ENCODE measurements around the gene SH3RF1. TPM values are rescaled to one million over a fixed set of nuclear protein-coding genes. Genes with fewer than 3 reads are reported as not detected.

The SH3RF1 gene
- total and polyA plus RNA-seq, 2 of the 8 experiments (the other 6 are each of a cell fraction or from before 2014, with no cell fraction given): 6.9 to 15.1 TPM

GRCh38 chr4:169142391-169142790 is 128.4 kb downstream of the SH3RF1 start:
- TF ChIP-seq MAFK (IDR thresholded peaks at IDR 0.05; ENCODE audit: low read depth, low read length) (0 out of 2 replicates have a peak, but pooled peaks have one; percentile 16), CTCF (IDR thresholded peaks at IDR 0.05; ENCODE audit: control extremely low read depth in 1 of 3, insufficient read depth in 1 of 3, low read depth in 1 of 3, low read length in 3 of 3) (no peak)
- Histone ChIP-seq H3K14ac (ENCODE audit: insufficient read length) (no peak overlapping the region), H3K4me2 (ENCODE audit: insufficient read depth in 1 of 2, low read depth in 2 of 2, low read length in 2 of 2) (no peak overlapping the region), H3K4me1 (replicated peaks in 1 of 4; ENCODE audit: control insufficient read depth in 3 of 4, insufficient read depth in 4 of 4, low read length in 3 of 4) (peaks cover 0 to 5% (median 3%) of the 10 kb centered on the region in 4 experiments; a peak in 3 of 7 replicates), H3K27ac (ENCODE audit: low read depth, low read length) (no peak overlapping the region), H2BK15ac (ENCODE audit: low read length) (no peak overlapping the region), H3K4ac (replicated peaks; ENCODE audit: insufficient read length, low read depth, low read length) (no peak overlapping the region), H3K23ac (ENCODE audit: insufficient read length) (no peak overlapping the region), H3K9ac (replicated peaks in 1 of 4; ENCODE audit: extremely low read depth in 1 of 4, low read depth in 3 of 4, low read length in 3 of 4) (no peak overlapping the region), H3K4me3 (ENCODE audit: extremely low read depth in 1 of 4, insufficient read depth in 2 of 4, low read depth in 3 of 4, low read length in 4 of 4) (no peak overlapping the region), H4K91ac (replicated peaks; ENCODE audit: insufficient read length, low read length) (no peak overlapping the region), H2BK20ac (ENCODE audit: low read length) (no peak overlapping the region), H4K5ac (ENCODE audit: insufficient read length, low read depth, low read length) (no peak overlapping the region), H2AFZ (ENCODE audit: low read length) (no peak overlapping the region), H3K18ac (ENCODE audit: extremely low read depth, low read length) (no peak overlapping the region), H2BK120ac (replicated peaks; ENCODE audit: low read depth, low read length) (no peak overlapping the region), H2BK5ac (ENCODE audit: low read depth, low read length) (no peak overlapping the region), H3K56ac (replicated peaks; ENCODE audit: insufficient read length, low read depth, low read length) (no peak overlapping the region), H4K8ac (ENCODE audit: extremely low read depth, insufficient read depth, low read length) (no peak overlapping the region), H3K36me3 (ENCODE audit: control insufficient read depth in 2 of 4, insufficient read depth in 4 of 4, low read length in 3 of 4) (no peaks in the 10 kb centered on the region; a peak in 1 of 8 replicates), H3K79me1 (ENCODE audit: low read depth, low read length) (no peaks in the 10 kb centered on the region; the same call in 1 of the 2 replicates), H3K23me2 (ENCODE audit: low read depth, low read length) (no peaks in the 10 kb centered on the region), H3K27me3 (replicated peaks in 1 of 4; ENCODE audit: control insufficient read depth in 3 of 4, extremely low read depth in 1 of 4, insufficient read depth in 3 of 4, low read length in 3 of 4) (no peaks in the 10 kb centered on the region), H4K20me1 (replicated peaks in 1 of 2; ENCODE audit: control insufficient read depth in 1 of 2, insufficient read depth in 2 of 2, low read length in 2 of 2) (no peaks in the 10 kb centered on the region), H2BK12ac (ENCODE audit: low read depth, low read length) (no peak overlapping the region), H3K9me3 (ENCODE audit: insufficient read depth in 2 of 2, low read depth in 1 of 2, low read length in 1 of 2) (no peaks in the 10 kb centered on the region), H3K79me2 (ENCODE audit: control insufficient read depth in 1 of 2, insufficient read depth in 2 of 2, low read length in 2 of 2) (no peaks in the 10 kb centered on the region), H2AK5ac (ENCODE audit: low read depth, low read length) (no peak overlapping the region)
- ChIA-PET CTCF (ENCODE audit: partially characterized antibody) (interaction anchor here (0.6 to 2.1 kb wide), 2 partner anchors 10 to 424 kb away, joined by 3 to 9 read pairs; no protein-coding TSS in a partner anchor), POLR2A (ENCODE audit: partially characterized antibody) (no interaction called here)
- WGBS, 2 experiments (ENCODE audit: extremely low coverage in 1 of 2, insufficient coverage in 1 of 2, insufficient read length in 1 of 2, insufficient replicate concordance in 2 of 2, low coverage in 1 of 2, low lambda C conversion rate in 2 of 2, missing lambda C conversion rate in 1 of 2): 84% methylated on average over 2 of the region's 2 CpGs; no CpG with 5 or more reads in 1 of the 2 experiments
- FAIRE-seq (no peak), DNase-seq (ENCODE audit: low read depth in 1 of 2, low spot score in 2 of 2) (no peak)
